HepG2 (cell line): ENCODE results near the gene FNDC3B. TPM values are rescaled to one million over a fixed set of nuclear protein-coding genes. Genes with fewer than 3 reads are reported as not detected.

Experiments used
- HIVEP1 ChIP-seq: sonication (generic); formaldehyde crosslinking; IDR thresholded peaks from 2 replicates; pipeline ENCODE4 v1.4.0; 2020; ENCODE audit warnings: mild to moderate bottlenecking, missing genetic modification reagents
- IKZF4 ChIP-seq: sonication (generic); formaldehyde crosslinking; IDR thresholded peaks from 2 replicates; pipeline ENCODE4 v1.5.1; 2020; ENCODE audit warnings: borderline replicate concordance, mild to moderate bottlenecking, low read depth, missing genetic modification reagents; ENCODE audit errors: not compliant biosample characterization
- MAFG ChIP-seq: sonication (generic); formaldehyde crosslinking; IDR thresholded peaks from 2 replicates; pipeline ENCODE4 v1.5.1; 2020; ENCODE audit warnings: mild to moderate bottlenecking, missing genetic modification reagents
- SIN3A ChIP-seq: IDR thresholded peaks from 2 replicates; pipeline ENCODE4 v1.6.1; 2011; ENCODE audit warnings: low read depth, mild to moderate bottlenecking, control low read depth, low read length, borderline replicate concordance
- XRCC5 ChIP-seq: fragments of 200-400 bp; formaldehyde crosslinking; optimal IDR thresholded peaks from 2 replicates; pipeline ENCODE3; 2017; ENCODE audit warnings: mild to moderate bottlenecking, low read length
- ZBTB21 ChIP-seq: sonication (generic); formaldehyde crosslinking; IDR thresholded peaks from 2 replicates; pipeline ENCODE4 v1.4.0; 2020; ENCODE audit warnings: missing genetic modification reagents
- ZNF724P ChIP-seq: sonication (generic); formaldehyde crosslinking; IDR thresholded peaks from 2 replicates; pipeline ENCODE4 v1.8.0; 2022; ENCODE audit warnings: missing genetic modification reagents, borderline replicate concordance
- ZNF816 ChIP-seq: sonication (generic); formaldehyde crosslinking; IDR thresholded peaks from 2 replicates; pipeline ENCODE4 v1.8.0; 2022; ENCODE audit warnings: missing genetic modification reagents, mild to moderate bottlenecking, borderline replicate concordance
- polyA plus RNA-seq, 8 experiments: library from polyadenylated mRNA; depleted of rRNA in 3 of 8; stranded (reverse) in 7 of 8; unstranded in 1 of 8; fragments of >200 nt; fragmentation: Illumina TruSeq in 4 of 8; extraction: Trizol in 4 of 8; gene quantifications; 2 replicates each; pipeline versions ENCODE4 v1.2.1 to v1.2.3, GENCODE V29; 2011 to 2016; ENCODE audit warnings: low read depth in 4 of 8, missing spikeins in 1 of 8, mixed read lengths in 1 of 8; ENCODE audit not compliant: insufficient read depth in 1 of 8
- total RNA-seq, 5 experiments: library from RNA; depleted of rRNA; stranded (reverse); fragments of >200 nt; fragmentation: Illumina TruSeq; extraction: Trizol; gene quantifications; 2 replicates each; pipeline ENCODE4 v1.2.3, GENCODE V29; 2016; ENCODE audit warnings: low read depth in 1 of 5
- TF ChIP-seq, protein P1 (sequence below): sonication (generic); formaldehyde crosslinking; IDR thresholded peaks from 2 replicates; pipeline ENCODE4 v1.4.0; 2020; ENCODE audit warnings: mild to moderate bottlenecking, missing genetic modification reagents
- TF ChIP-seq, protein P2 (sequence below): sonication (generic); formaldehyde crosslinking; conservative IDR thresholded peaks from 2 replicates; pipeline ENCODE4 v1.5.0; 2020; ENCODE audit warnings: missing genetic modification reagents
- TF ChIP-seq, protein P3 (sequence below): sonication (generic); formaldehyde crosslinking; IDR thresholded peaks from 2 replicates; pipeline ENCODE4 v1.4.0; 2020; ENCODE audit warnings: missing genetic modification reagents
- TF ChIP-seq, protein P4 (sequence below): sonication (generic); formaldehyde crosslinking; IDR thresholded peaks from 2 replicates; pipeline ENCODE4 v1.4.0; 2020; ENCODE audit warnings: mild to moderate bottlenecking, low read depth, missing genetic modification reagents
- TF ChIP-seq, protein P5 (sequence below): sonication (generic); formaldehyde crosslinking; IDR thresholded peaks from 2 replicates; pipeline ENCODE4 v1.9.0; 2021; ENCODE audit warnings: missing genetic modification reagents, mild to moderate bottlenecking, borderline replicate concordance
- TF ChIP-seq, protein P6 (sequence below), 2 experiments: sonication (generic) in 1 of 2; formaldehyde crosslinking in 1 of 2; IDR thresholded peaks; 2 replicates each; pipeline versions ENCODE4 v1.4.0 to v1.6.1; 2018 to 2020; ENCODE audit warnings: missing genetic modification reagents in 2 of 2, borderline replicate concordance in 1 of 2, low read depth in 1 of 2, mild to moderate bottlenecking in 1 of 2, missing biosample characterization in 1 of 2
- TF ChIP-seq, protein P7 (sequence below): IDR thresholded peaks from 2 replicates; pipeline ENCODE4 v1.6.1; 2016; ENCODE audit warnings: missing compliant biosample characterization, missing genetic modification reagents, borderline replicate concordance

Gene FNDC3B
- total and polyA plus RNA-seq, 2 of the 13 experiments (the other 11 are each of a cell fraction or from before 2014, with no cell fraction given) = 74.8 to 103 TPM

DNA sequence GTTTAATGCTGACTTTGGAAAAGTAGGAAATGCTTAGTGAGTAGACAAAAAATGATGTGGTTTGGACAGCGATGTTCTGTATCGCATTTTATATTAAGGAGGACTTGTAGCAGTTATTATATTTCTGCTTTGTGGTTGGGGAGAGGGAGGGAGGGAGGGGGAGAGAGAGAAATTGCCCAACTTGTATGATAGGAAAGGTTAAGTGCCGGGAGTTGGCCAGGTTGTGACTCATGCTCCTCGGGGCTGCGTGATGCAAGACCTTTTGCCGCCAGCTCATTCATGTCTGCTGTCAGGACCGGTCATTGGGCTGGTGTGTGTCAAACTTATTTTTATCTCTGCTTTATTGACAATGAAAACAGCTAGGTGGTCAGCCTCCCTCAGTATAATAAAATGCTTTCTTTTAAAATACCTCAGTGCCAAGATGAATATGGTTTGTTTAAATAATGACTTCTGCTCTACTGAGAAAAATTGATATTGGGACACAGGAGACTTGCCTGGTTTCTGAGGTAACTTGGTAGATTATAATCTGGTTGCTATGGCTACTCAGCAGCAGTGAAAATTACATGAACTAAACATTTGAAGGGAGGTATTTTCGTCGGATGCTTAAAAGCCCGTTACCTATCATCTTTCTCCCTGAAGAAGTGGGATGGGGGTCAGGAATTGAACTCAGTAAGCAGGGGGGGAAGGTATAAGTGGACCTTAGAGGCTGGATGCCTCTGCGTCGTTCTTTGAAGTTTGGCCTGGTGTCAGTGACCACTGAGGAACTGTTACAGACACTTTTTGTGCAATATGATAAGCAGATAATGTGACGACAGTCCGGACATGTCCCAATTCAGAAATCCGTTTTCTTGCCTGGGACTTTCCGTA lies 90.7 kb downstream of the FNDC3B start (continued):
- TF ChIP-seq, protein P1, sequence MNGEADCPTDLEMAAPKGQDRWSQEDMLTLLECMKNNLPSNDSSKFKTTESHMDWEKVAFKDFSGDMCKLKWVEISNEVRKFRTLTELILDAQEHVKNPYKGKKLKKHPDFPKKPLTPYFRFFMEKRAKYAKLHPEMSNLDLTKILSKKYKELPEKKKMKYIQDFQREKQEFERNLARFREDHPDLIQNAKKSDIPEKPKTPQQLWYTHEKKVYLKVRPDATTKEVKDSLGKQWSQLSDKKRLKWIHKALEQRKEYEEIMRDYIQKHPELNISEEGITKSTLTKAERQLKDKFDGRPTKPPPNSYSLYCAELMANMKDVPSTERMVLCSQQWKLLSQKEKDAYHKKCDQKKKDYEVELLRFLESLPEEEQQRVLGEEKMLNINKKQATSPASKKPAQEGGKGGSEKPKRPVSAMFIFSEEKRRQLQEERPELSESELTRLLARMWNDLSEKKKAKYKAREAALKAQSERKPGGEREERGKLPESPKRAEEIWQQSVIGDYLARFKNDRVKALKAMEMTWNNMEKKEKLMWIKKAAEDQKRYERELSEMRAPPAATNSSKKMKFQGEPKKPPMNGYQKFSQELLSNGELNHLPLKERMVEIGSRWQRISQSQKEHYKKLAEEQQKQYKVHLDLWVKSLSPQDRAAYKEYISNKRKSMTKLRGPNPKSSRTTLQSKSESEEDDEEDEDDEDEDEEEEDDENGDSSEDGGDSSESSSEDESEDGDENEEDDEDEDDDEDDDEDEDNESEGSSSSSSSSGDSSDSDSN (CRISPR knock-in tag) = no peak
- TF ChIP-seq ZBTB21 (CRISPR knock-in tag) (0 out of 2 replicates have a peak, but pooled peaks have one; percentile 61), HIVEP1 (CRISPR knock-in tag) (no peak), ZNF724P (CRISPR knock-in tag) (no peak), MAFG (no peak), IKZF4 (CRISPR knock-in tag) (no peak), ZNF816 (CRISPR knock-in tag) (0 out of 2 replicates have a peak, but pooled peaks have one; percentile 67), XRCC5 (no peak), SIN3A (peak; percentile 72; the same call in 1 of the 2 replicates)
- TF ChIP-seq, protein P2, sequence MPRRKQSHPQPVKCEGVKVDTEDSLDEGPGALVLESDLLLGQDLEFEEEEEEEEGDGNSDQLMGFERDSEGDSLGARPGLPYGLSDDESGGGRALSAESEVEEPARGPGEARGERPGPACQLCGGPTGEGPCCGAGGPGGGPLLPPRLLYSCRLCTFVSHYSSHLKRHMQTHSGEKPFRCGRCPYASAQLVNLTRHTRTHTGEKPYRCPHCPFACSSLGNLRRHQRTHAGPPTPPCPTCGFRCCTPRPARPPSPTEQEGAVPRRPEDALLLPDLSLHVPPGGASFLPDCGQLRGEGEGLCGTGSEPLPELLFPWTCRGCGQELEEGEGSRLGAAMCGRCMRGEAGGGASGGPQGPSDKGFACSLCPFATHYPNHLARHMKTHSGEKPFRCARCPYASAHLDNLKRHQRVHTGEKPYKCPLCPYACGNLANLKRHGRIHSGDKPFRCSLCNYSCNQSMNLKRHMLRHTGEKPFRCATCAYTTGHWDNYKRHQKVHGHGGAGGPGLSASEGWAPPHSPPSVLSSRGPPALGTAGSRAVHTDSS = no peak
- TF ChIP-seq, protein P3, sequence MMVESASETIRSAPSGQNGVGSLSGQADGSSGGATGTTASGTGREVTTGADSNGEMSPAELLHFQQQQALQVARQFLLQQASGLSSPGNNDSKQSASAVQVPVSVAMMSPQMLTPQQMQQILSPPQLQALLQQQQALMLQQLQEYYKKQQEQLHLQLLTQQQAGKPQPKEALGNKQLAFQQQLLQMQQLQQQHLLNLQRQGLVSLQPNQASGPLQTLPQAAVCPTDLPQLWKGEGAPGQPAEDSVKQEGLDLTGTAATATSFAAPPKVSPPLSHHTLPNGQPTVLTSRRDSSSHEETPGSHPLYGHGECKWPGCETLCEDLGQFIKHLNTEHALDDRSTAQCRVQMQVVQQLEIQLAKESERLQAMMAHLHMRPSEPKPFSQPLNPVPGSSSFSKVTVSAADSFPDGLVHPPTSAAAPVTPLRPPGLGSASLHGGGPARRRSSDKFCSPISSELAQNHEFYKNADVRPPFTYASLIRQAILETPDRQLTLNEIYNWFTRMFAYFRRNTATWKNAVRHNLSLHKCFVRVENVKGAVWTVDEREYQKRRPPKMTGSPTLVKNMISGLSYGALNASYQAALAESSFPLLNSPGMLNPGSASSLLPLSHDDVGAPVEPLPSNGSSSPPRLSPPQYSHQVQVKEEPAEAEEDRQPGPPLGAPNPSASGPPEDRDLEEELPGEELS (CRISPR knock-in tag) = peak; percentile 64
- TF ChIP-seq, protein P4, sequence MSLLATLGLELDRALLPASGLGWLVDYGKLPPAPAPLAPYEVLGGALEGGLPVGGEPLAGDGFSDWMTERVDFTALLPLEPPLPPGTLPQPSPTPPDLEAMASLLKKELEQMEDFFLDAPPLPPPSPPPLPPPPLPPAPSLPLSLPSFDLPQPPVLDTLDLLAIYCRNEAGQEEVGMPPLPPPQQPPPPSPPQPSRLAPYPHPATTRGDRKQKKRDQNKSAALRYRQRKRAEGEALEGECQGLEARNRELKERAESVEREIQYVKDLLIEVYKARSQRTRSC (CRISPR knock-in tag) = no peak
- TF ChIP-seq, protein P5, sequence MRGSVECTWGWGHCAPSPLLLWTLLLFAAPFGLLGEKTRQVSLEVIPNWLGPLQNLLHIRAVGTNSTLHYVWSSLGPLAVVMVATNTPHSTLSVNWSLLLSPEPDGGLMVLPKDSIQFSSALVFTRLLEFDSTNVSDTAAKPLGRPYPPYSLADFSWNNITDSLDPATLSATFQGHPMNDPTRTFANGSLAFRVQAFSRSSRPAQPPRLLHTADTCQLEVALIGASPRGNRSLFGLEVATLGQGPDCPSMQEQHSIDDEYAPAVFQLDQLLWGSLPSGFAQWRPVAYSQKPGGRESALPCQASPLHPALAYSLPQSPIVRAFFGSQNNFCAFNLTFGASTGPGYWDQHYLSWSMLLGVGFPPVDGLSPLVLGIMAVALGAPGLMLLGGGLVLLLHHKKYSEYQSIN = no peak
- TF ChIP-seq, protein P6, sequence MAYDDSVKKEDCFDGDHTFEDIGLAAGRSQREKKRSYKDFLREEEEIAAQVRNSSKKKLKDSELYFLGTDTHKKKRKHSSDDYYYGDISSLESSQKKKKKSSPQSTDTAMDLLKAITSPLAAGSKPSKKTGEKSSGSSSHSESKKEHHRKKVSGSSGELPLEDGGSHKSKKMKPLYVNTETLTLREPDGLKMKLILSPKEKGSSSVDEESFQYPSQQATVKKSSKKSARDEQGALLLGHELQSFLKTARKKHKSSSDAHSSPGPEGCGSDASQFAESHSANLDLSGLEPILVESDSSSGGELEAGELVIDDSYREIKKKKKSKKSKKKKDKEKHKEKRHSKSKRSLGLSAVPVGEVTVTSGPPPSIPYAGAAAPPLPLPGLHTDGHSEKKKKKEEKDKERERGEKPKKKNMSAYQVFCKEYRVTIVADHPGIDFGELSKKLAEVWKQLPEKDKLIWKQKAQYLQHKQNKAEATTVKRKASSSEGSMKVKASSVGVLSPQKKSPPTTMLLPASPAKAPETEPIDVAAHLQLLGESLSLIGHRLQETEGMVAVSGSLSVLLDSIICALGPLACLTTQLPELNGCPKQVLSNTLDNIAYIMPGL (CRISPR knock-in tag; IDR thresholded peaks at IDR 0.05; ENCODE audit: borderline replicate concordance in 1 of 2, low read depth in 1 of 2) = peak in 1 of 2 experiments; percentile 39; a peak in 1 of 4 replicates
- TF ChIP-seq, protein P7, sequence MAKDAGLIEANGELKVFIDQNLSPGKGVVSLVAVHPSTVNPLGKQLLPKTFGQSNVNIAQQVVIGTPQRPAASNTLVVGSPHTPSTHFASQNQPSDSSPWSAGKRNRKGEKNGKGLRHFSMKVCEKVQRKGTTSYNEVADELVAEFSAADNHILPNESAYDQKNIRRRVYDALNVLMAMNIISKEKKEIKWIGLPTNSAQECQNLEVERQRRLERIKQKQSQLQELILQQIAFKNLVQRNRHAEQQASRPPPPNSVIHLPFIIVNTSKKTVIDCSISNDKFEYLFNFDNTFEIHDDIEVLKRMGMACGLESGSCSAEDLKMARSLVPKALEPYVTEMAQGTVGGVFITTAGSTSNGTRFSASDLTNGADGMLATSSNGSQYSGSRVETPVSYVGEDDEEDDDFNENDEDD (CRISPR knock-in tag) = peak; percentile 65; the same call in 1 of the 2 replicates
